NCI-H1694 (cell line): Measurements from ENCODE around the gene ADGRL1.

Source experiments
- DNase-seq: peaks from one replicate; lab custom pipeline; 2025; lab: John Stamatoyannopoulos, UW

Gene ADGRL1

DNA sequence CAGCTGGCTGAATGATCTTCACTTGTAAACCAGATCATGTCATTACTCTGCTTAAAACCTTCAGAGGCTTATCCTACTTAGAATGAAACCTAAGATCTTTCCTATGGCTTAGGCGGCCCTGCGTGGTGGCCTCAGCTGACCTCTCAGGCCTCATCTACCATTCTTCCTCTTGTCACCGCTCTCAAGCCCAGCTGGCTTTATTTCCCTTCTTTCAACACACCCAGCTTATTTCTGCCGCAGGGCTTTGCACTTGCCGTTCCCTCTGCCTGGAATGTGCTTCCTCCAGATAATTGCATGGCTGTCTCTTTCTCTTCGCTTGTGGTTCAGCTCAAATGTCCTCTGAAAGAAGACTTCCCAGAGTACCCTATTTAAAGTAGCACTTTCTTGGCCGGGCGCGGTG, 66.0 kb downstream of the ADGRL1 start:
- DNase-seq, result no peak

DNA sequence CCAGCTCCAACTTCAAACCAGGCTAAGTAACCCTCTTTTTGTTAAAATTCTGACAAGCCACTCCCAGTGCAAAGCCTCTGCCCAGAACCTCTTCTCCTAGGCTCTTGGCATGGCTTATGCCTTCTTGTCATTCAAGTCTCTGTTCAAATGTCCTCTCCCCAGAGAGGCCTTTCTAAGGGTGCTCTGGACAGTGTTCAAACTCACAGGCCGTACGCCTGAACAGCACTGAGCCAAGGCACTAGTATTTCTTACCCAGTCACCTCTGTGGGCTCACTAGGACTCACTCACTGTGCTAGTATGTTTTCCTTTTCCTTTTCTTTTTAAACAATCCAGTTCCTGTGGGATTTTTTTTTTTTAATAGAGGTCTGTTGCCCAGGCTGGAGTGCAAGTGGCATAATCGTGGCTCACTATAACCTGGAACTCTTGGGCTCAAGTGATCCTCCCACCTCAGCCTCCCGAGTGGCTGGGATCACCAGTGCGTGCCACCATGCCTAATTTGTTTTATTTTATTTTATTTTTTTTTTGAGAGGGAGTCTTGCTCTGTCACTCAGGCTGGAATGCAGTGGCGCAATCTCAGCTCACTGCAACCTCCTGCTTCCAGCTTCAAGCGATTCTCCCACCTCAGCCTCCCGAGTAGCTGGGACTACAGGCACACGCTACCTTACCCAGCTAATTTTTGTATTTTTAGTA, 67.2 kb downstream of the ADGRL1 start:
- no peak for DNase-seq

DNA sequence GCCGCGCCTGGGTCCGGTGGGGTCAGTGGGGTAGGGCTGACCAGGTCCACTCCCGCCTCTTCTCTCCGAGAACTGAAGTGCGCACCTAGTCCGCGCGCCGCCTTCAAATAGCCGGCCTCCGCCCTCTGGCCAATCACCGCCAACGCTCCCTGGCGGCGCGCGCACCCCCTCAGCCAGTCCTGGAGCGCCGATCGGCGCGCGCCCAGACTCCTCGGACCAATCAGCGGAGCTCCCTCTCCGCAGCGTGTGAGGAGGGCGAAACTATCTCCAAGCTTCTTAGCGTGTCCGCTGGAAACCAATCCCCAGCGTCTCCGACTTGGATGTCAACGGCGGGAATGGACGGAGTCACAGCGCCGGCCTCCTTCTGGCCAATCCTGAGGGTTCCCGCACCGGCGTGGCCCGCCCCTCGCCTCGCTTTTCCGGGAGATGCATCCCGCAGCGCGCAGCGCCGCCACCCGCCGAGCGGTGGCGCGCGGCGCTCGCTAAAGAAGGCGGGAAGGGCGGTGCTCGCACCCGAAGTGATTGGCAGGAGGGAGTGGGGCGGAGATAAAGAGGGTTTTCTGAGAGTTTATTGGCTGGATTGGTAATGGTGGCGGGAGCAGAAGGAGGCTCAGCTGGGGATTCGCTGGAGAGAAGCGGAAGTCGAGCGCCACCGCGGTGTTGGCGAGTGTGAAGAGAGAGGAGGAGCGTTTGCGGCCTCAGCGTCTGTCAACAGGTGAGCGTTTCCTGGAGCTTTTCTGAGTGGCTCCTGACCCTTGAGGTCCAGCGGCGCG, 69.3 kb downstream of the ADGRL1 start, which contains the start of gene ASF1B:
ASF1B (minus strand) TSS at position 81 of the 773 bp plus-strand sequence. CDS start 133 bp downstream, outside the sequence.
- peak; percentile 100 for DNase-seq

DNA sequence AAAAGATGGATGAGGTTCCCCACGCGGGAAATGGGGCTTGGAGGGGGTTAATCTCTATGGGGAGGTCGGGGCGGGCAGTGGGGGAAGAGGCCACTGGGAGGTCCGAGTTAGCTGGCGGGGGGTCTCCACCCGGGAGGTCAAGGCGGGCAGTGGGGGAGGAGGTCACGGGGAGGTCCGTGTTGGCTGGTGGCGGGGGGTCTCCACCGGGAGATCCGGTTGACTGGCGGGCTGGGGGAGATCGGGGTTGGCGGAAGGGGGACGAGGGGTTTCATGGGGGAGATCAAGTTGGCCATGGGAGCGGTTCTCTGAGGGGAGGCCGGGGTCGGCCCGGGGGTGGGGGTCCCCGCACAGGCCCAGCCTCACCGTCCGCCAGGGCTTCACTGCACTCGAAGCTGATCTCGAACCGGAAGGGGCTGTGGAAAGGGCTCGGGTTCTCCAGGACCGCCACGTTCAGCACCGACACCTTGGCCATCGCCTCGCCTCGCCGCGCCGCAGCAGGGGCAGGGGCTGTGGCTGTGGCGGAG, 69.9 kb downstream of the ADGRL1 start:
- DNase-seq, result no peak

DNA sequence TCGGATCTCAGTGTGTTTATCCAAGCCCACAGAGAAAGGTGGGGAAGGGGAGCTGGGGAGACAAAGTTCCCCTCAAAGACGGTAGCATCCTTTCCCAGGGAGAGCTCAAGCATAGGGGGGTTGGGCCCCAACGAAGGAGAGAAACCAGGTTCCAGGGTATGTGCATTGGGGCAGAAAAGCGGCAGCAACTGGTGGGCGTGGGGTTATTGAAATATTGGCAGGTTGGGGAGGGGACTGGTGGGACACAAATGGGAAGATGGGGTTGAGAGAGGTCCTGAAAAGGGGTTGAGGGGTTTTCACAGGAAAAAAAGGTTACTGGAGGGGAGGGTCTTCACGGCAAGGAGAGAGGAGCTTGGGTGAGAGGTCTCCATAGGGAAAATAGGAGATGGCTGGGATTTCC, 70.6 kb downstream of the ADGRL1 start:
- DNase-seq, result no peak

DNA sequence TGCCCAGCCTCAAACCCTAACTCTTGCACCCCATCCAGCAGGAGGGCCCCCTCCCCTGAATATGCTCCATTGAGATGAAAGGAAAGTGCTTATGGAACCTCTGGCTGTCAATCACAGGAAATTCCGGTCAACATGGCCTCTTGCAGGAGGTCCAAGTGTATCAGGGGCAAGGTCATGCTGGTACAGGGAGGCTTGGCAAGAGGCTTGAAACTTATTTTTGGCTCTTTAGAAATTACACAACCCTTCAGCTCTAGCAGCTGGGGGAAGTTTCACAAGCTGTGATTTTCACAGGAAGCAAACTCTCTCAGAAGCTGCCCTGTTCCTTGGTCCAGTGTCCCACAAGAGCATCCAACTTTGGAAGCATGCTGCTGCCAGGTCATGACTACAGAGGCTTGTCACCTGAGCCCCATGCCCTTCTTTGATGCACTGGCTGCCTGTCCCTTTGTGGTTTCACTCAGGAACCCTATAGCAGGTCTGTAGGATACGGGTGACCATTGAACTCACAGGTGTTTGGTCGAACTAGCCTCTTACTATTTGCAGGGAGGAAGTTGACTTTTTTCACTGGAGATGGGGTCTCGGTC, 78.0 kb downstream of the ADGRL1 start:
- no peak for DNase-seq

DNA sequence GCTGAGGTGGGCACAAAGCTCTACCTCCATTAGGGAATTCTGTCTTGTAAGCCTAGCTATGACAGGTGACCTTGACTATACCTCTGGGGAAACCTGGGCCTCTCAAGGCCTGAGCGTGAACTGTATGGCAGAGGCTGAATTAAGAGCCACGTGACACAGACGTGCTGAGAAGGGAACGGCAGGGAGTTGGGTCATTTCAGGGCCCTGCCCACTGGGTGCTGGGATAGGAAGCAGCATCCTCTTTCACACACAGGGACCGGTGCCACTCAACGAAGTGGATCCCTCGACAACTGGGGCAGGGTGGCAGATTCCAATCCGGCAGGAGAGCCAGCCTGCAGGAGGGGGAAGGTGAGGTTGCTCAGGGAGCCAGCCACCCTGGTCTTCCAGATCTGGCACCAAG, 78.8 kb downstream of the ADGRL1 start:
- no peak for DNase-seq

DNA sequence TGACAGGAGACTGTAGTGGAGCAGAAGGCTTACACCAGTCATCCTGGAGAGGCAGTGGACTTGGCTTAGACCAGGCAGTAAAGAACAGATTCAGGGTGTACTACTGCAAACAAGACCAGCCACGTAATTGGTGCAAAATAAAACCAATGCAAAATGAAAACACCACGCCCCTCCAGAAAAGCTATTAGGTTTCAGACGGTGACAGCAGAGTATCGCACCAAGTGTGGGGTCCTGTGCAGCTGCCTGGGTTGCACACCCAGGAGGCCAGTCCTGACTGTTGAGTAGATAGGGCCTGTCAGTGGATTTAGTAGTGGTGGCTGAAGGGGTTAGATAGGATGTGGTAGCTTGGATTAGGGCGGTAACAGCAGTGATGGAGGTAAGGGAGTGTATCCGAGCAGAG, 83.0 kb downstream of the ADGRL1 start:
- DNase-seq, result no peak

DNA sequence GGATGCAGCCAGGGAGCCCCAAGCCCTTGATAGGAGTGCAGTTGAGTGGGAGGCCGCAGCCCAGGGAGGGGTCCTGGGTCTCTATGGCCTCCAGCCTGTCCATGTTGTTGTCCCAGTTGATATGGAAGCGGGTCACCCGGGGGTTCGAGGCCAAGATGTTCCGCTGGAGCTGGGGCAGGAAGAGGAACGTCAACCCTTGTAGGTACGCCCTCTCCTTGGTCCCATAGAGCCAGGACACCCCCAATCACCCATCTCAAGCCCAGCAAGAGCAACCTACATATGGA, 85.5 kb downstream of the ADGRL1 start:
- no peak for DNase-seq

DNA sequence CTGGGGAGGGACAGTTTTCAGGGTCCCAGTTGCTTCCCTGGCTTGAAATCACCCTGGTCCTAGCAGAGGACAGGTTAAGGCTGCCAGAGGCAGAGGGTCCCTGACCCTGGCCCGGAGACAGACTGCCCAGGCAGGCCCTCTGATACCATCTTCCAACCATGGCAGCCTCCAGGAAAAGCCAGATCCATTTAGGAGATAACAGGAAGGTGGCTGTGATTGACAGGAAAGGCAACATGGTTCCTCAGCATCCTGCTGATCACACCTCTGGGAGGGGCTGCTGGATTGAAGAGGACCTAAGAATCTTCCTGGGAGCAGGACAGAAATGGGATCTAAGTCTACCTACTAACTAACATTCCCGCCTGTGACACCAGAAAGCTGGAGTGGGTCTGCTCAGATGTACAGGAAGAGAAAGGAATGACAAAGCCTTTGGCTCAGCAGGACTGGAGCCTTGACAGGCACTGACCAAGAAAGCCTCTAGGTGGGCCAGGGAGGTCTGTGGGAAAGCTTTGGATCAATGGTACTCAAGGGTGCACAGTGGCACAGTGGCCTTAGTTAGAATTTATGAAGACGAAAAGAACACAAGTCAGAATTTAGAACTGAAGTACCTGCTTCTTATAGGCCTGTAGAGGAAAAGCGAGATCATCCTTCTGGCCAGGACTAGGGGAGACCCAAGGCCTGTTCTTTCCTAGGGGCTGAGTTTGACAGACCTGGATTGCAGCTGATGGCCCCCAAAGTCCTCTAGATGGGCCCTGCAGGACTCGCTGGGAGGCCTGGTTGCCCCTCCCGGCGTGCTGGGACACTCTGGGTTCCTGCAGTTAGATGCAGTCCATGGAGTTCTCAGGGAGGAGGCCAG, 86.1 kb downstream of the ADGRL1 start:
- no peak for DNase-seq

DNA sequence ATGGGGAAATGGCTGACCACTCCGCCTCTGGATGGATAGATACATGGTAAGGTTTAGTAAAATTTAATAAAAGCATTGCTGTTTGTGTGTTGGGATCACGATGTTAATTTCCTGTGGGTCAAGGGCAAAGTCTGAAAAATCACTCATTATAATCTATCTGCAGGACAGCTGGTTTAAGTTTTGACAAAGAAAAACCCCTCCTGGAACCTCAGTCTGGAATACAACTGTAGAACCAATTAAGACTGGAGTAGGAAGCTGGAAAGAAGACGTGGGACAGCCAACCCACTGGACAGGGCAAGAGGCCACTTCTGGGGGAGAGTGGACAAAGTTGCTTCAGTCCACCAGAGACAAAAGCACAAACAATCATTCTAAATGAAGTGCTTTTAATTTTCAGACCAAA, 86.8 kb downstream of the ADGRL1 start:
- no peak for DNase-seq

DNA sequence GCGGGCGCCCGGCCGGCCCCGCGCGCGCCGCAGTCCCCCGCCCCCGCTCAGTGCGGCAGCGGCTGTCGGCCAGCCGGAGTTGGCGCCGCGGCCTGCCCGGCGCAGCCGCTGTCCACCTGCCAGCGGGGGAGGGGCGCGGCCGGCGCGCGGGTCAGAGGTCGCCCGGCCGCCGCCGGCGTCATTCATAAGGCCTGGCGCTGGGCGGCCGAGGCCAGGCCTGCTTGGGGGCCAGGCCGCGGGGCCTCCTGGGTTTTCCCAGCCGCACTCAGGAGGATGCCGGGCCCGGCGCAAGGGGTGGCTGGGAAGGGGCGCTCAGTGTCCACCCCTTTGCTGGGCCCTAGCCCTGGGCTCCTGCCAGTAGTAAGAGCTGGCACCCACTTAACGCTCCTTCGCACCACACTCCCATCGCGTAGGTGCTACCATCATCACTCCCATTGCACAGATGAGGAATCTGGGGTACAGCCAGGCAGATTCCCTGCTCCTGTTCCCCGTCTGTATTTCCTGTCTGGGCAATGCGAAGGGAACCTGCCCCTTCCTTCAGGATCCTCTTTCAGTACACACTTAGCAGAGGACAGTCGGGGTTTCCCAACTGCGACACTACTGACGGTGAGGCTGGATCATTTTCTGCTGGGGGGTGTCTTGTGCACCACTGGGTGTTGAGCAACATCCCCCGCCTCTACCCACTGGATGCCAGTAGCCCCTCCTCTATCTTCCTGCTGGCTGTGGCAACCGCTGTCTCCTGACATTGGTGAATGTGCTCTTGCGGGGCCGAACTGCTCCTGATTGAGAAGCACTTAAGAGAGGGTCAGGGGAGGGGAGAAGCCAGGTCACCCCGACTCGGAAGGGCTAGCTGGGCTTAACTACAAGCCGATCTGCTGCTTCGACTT, 87.6 kb downstream of the ADGRL1 start:
- no peak for DNase-seq

DNA sequence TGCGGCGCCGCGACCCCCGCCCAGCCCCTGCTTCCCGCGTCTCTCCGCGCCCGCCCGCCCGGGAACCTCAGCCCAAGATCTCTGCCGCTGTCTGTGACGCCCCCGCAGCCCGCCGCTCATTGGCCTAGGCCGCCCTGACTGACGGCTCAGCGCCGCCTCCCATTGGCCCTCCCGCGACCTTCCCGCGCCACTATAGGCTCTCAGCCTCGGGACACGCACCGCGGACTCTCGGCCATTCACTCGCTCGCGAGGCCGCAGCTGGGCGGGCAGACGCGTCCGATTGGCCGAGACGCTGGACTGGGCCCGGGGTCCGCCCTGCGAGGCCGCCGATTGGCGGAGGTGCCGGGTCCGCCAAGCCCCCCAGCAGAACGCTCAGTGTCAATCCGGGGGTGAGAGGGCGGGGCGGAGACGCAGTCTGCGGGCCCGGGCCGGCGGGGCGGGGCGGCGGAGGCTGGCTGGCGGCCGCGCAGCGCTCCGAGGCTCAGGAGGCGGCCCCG, 88.3 kb downstream of the ADGRL1 start, which contains the start of gene PRKACA:
PRKACA (minus strand) TSS at position 95 of the 497 bp plus-strand sequence. CDS start 215 bp downstream, outside the sequence.
- peak; percentile 94 for DNase-seq

GRCh38 chr19:14116918-14117578, 88.9 kb downstream of the ADGRL1 start:
- DNase-seq, result no peak

DNA sequence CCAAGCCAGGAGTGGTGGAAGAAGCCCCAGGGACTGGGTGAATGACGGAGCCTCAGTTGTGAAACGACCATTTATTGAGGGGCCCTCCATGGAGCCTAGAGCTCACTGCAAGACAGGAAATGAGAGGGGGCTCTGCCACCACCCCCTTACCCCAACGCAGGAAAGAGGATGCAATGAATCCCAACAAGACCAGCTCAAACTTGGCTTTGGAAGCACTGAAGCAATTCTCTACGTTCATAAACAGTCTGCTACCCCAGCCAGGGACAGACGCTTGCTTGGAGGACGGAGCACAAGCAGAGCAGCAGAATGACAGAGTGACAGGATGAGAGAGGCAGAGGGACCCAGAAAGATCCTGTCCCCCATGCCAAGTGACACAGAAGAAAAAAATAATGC, 89.4 kb downstream of the ADGRL1 start:
- no peak for DNase-seq

- no peak for DNase-seq
Observed at GRCh38 chr19:14115756-14116155, 90.2 kb downstream of the ADGRL1 start.

- no peak for DNase-seq
Observed at GRCh38 chr19:14114854-14115253, 91.1 kb downstream of the ADGRL1 start.

DNA sequence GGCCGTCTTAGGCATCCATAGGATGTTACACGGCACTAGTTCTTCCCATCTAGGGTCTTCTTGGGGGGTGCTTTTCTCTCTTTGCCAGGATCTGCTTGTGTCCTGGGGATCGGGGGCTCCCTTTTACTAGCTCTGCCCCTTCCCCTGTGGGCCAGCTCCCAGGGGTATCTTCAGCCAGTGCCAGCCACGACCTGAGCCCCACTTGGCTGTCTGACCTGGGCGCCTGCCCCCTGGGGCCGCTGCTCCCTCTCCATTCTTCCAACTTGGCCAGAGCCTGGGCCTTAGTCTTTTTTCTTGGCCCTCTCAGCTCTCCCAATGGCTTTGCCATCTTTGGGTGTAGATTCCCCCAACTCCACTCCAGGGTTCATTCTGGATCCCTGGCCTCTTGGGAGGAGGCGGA, 91.5 kb downstream of the ADGRL1 start:
- no peak for DNase-seq

GRCh38 chr19:14113762-14114414, 92.1 kb downstream of the ADGRL1 start:
- no peak for DNase-seq
